Vagina (tissue), 2 donors: ENCODE data around the gene VIPR2.

Source experiments
- POLR2AphosphoS5 ChIP-seq, 2 donors: sonication (generic); formaldehyde crosslinking; IDR thresholded peaks; one replicate each; pipeline ENCODE4 v1.9.0; 2017; ENCODE audit warnings: antibody characterized with exemption in 2 of 2, mild to moderate bottlenecking in 2 of 2, low read depth in 1 of 2; ENCODE audit not compliant: insufficient read depth in 1 of 2
- TF ChIP-seq, protein P1 (sequence below), 3 experiments: fragments of 450-650 bp in 2 of 3; fragments of 200-600 bp in 1 of 3; sonication (generic) in 1 of 3; IDR thresholded peaks; one replicate each; pipeline ENCODE4 v1.5.1; 2017 to 2019; ENCODE audit warnings: antibody characterized with exemption in 3 of 3, mild to moderate bottlenecking in 2 of 3, moderate library complexity in 2 of 3

DNA sequence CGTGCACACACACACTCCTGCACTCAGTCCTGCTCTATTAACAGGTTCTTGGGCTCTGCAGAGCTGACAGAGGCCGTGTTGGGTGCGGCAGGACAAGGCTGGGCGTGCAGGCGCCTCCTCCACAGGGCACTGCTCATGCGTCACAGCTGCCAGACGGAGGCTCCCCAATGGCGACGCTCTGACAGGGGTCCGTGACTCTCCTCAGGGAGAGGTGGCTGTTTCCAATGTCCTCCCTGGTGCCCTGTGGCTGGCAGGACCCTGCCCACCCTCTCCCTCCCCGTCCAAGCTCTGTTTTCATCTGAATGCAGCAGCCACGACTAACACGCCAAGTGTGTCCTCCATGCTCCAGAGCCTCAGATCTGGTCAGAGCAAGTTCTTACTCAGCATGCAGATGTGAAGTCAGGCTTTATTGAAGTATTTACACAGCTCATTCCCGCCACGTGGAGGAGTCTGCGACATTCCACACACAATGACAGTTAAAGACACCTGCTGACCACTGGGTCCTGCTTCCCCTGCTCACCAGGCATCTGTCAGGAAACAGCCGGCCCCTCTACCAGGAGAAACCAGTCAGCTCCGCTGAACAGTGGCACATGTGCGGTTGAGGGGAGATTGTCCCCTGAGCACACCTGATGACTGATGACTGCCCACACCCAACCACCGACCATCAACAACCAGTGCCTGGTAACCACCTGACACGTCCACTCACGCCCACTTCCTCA is 116.7 kb downstream of the VIPR2 start:
- TF ChIP-seq, protein P1, sequence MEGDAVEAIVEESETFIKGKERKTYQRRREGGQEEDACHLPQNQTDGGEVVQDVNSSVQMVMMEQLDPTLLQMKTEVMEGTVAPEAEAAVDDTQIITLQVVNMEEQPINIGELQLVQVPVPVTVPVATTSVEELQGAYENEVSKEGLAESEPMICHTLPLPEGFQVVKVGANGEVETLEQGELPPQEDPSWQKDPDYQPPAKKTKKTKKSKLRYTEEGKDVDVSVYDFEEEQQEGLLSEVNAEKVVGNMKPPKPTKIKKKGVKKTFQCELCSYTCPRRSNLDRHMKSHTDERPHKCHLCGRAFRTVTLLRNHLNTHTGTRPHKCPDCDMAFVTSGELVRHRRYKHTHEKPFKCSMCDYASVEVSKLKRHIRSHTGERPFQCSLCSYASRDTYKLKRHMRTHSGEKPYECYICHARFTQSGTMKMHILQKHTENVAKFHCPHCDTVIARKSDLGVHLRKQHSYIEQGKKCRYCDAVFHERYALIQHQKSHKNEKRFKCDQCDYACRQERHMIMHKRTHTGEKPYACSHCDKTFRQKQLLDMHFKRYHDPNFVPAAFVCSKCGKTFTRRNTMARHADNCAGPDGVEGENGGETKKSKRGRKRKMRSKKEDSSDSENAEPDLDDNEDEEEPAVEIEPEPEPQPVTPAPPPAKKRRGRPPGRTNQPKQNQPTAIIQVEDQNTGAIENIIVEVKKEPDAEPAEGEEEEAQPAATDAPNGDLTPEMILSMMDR (IDR thresholded peaks at IDR 0.05) = no peak
- TF ChIP-seq POLR2AphosphoS5 (IDR thresholded peaks at IDR 0.05; ENCODE audit: insufficient read depth in 1 of 2, low read depth in 1 of 2) = peak in 1 of 2 donors; percentile 66
